ENCODE results near the gene ATP5F1E.

DNA sequence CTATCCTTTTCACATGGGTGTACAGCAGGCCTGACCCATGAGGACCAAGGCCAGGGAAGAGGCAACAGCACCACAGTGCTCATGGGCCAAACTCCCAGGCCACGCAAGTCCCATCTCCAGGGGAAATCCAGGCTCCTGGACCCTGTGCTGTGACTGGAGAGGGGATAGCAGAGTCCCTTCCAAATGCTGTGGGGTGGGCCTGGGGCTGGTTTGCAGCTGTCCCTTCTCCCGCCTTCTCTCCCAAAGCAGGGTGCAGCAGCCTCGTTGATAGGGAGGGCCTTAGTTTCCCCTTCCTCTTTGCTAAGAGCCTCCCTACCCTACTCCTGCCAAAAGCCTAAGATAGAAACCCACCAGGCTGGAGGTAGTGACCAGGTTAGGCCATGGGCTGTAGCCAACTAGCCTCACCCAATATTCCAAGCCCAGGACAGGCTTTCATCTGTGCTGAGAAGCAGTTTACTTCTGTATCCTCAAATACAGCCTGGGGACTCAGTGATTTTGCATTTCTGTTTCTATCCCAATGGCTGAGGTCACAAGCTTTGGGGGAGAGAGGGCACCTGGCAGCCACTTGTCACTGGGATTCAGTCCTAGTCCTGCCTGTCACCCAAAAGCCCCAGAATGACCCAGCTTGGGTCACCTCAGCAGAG is 26.5 kb downstream of the ATP5F1E start:
- TF ChIP-seq, protein P1, sequence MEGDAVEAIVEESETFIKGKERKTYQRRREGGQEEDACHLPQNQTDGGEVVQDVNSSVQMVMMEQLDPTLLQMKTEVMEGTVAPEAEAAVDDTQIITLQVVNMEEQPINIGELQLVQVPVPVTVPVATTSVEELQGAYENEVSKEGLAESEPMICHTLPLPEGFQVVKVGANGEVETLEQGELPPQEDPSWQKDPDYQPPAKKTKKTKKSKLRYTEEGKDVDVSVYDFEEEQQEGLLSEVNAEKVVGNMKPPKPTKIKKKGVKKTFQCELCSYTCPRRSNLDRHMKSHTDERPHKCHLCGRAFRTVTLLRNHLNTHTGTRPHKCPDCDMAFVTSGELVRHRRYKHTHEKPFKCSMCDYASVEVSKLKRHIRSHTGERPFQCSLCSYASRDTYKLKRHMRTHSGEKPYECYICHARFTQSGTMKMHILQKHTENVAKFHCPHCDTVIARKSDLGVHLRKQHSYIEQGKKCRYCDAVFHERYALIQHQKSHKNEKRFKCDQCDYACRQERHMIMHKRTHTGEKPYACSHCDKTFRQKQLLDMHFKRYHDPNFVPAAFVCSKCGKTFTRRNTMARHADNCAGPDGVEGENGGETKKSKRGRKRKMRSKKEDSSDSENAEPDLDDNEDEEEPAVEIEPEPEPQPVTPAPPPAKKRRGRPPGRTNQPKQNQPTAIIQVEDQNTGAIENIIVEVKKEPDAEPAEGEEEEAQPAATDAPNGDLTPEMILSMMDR (IDR thresholded peaks at IDR 0.05) = no peak
- no peak for TF ChIP-seq POLR2A (IDR thresholded peaks at IDR 0.05)
